ENCODE data around the gene PGA5.
"Not testable (repeated sequence)": the region's sequence is repeated elsewhere in the genome, so short reads cannot be mapped to it uniquely, and the experiment has no call there.

The PGA5 gene

DNA sequence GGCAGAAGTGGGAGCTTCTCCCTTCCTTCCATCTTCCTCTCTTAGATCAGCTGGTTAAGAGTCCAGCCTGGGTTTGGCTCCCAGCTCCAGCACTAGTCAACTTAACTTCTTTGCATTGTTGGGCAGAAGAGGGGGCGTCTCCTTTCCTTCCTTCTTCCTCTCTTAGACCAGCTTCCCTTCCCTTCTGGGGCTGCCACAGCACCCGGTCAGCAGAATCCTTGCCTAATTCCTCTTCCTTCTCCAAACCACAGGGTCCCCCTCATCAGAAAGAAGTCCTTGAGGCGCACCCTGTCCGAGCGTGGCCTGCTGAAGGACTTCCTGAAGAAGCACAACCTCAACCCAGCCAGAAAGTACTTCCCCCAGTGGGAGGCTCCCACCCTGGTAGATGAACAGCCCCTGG, 18.3 kb upstream of the PGA5 start:
- DNase-seq (ENCODE audit: extremely low spot score, insufficient read length, low read depth); FAIRE-seq: not testable (repeated sequence)

DNA sequence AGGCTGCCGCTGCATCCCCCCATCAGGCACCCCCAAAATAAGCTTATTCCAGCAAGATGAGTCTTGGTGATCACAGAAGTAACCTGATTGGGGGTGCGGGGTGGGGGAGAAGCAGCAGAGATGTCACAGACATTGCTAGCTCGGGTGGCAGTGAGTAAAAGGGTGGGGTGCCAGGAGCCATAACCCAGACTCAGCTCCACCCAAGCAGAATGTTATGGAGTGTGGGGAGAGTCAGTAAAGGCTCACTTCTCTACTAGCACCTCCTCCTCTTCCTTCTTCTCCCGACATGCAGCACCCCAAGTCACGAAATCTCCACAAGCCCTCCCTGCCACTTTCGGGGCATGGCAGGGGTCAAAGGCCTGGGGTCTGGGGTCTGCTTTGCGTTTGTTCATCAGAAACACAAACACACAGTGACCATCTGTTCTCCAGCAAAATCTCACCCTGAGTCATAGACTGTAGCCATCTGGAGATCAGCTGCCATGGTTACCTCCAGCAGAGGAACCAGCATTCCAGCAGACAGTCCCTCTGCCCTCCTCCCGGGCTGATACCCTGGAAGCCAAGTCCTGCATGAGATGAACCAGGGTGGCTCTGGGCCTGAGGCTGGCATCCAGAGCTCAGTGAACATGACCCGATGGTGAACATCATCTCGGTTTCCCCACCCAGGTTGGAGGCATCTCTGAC, 14.4 kb upstream of the PGA5 start:
- DNase-seq (ENCODE audit: extremely low spot score, insufficient read length, low read depth); FAIRE-seq: not testable (repeated sequence)

DNA sequence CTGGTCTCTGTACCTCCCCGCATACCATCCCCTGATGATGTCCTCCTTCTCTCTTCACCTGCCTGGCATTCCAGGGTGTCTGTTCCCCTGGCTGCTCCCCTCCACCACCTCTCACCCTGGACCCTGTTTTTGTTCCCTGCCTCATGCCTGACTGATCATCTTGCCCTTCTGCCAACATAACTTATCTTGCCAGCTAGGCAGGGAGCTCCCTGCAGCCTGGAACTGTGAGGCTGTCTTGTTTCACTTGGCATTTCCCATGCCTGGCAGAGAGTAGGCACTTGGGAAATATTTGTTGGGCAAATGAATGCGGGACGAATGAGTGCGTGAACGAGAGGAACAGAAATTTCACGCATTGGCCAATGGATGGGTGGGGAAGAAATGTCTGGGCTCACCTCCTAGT, 11.5 kb upstream of the PGA5 start:
- not testable (repeated sequence) for FAIRE-seq; DNase-seq (ENCODE audit: extremely low spot score, insufficient read length, low read depth)

DNA sequence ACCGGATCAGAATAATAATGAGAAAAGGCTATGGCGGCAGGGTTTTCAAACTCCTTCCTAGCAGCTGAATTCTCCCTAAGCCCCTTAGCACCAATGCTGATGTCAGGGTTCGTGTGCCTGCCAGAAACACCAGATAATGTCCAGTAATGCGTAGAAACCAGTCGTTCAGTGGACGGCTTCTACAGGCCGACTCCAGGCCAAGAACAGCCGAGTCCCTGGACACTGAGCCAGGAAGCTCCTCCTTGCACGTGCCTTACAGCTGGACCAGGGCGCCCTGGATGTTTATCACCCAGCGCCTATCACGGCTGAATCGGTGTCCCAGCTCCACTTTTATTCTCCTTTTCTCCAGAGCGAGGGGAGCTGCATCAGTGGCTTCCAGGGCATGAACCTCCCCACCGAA, 9.9 kb upstream of the PGA5 start:
- not testable (repeated sequence) for FAIRE-seq

DNA sequence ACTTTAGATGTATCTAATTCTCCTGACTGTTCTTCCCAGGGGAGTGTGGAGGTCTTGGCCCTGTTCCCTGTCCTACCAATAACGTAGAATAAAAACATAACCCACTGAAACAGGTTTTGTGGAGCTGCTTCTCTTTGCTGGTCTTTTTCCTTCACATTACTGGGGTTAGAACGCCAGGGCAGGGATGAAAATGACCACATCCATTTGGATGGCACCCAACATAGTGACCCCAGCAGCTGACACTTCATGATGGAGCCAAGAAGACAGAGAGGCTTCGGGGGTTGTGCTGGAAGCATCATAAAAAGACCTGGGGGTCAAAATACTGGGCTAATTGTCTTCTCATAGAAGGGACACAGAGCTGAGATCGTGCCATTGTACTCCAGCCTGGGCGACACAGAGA, 9.4 kb upstream of the PGA5 start:
- not testable (repeated sequence) for FAIRE-seq; DNase-seq (ENCODE audit: extremely low spot score, insufficient read length, low read depth)

More for the DNA sequence above, 9.9 kb upstream of the PGA5 start:
- DNase-seq (ENCODE audit: extremely low spot score, insufficient read length, low read depth): not testable (repeated sequence)

DNA sequence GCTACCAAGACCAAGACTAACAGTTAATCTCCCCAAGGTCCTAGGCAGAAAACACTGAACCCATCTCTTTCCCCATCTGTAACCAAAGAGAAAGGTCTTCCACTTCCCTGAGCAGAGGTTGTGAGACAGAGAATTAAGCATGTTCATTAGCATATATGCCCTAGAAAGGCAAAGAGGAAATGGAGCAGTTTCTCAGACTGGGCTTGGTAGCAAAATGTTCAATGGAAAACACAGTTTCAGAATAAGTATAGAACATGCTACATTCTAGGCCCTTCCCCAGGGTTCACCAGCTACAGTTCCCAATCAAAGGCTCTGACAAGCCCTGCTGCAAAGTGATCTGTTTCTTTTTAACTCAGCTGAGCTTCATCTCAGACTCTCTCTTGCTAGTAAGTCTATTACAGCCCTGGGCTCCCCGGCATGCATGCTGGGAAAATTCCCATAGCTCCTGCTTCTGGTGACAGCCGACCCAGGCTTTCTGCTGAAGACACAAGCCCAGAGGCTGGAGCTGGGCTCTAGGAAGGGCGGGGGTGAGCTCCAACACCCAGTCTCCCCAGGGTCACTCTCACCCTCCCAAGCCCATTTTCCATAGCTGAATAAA, 8.3 kb upstream of the PGA5 start:
- DNase-seq (ENCODE audit: extremely low spot score, insufficient read length, low read depth); FAIRE-seq: not testable (repeated sequence)

DNA sequence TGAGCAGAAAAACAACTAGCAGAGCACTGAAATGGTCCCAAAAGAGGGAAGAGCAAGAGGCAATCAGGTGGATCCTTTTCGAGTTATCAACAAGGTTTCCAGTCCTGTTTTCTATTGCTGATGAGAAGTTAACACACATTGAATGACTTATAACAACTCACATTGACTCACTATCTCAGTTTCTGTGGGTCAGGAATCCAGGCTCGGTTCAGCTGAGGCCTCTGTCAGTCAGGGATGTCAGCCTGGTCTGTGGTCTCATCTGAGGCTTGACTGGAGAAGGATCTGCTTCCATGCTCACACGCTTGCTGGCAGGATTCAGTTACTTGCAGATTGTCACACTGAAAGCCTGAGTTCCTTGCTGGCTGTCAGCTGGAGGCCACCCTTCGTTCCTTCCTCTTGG, 3.8 kb upstream of the PGA5 start:
- not testable (repeated sequence) for FAIRE-seq; DNase-seq (ENCODE audit: extremely low spot score, insufficient read length, low read depth)

DNA sequence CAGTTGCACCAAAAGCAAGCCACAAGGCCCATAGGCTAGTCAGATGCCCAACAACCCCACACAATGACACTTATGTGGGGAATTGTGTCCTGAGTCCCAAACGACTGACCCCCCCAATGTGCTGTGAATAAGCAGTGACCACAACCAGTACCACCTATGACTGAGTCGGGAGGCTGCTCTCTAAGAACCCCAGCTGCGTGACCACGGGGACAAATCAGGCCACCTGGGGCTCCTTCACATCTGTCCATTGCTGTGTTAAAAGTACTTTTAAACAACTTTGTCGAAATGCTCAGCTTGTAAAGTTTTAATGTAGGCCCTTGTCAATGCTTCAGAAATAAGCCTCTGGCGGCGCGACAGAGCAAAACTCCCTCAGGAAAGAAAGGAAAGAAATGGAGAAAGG, 687 bp upstream of the PGA5 start:
- FAIRE-seq; DNase-seq (ENCODE audit: extremely low spot score, insufficient read length, low read depth): not testable (repeated sequence)

DNA sequence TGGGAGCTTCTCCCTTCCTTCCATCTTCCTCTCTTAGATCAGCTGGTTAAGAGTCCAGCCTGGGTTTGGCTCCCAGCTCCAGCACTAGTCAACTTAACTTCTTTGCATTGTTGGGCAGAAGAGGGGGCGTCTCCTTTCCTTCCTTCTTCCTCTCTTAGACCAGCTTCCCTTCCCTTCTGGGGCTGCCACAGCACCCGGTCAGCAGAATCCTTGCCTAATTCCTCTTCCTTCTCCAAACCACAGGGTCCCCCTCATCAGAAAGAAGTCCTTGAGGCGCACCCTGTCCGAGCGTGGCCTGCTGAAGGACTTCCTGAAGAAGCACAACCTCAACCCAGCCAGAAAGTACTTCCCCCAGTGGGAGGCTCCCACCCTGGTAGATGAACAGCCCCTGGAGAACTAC, 551 bp downstream of the PGA5 start:
- DNase-seq (ENCODE audit: extremely low spot score, insufficient read length, low read depth); FAIRE-seq: not testable (repeated sequence)

DNA sequence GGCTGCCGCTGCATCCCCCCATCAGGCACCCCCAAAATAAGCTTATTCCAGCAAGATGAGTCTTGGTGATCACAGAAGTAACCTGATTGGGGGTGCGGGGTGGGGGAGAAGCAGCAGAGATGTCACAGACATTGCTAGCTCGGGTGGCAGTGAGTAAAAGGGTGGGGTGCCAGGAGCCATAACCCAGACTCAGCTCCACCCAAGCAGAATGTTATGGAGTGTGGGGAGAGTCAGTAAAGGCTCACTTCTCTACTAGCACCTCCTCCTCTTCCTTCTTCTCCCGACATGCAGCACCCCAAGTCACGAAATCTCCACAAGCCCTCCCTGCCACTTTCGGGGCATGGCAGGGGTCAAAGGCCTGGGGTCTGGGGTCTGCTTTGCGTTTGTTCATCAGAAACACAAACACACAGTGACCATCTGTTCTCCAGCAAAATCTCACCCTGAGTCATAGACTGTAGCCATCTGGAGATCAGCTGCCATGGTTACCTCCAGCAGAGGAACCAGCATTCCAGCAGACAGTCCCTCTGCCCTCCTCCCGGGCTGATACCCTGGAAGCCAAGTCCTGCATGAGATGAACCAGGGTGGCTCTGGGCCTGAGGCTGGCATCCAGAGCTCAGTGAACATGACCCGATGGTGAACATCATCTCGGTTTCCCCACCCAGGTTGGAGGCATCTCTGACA, 4.4 kb downstream of the PGA5 start:
- FAIRE-seq; DNase-seq (ENCODE audit: extremely low spot score, insufficient read length, low read depth): not testable (repeated sequence)

DNA sequence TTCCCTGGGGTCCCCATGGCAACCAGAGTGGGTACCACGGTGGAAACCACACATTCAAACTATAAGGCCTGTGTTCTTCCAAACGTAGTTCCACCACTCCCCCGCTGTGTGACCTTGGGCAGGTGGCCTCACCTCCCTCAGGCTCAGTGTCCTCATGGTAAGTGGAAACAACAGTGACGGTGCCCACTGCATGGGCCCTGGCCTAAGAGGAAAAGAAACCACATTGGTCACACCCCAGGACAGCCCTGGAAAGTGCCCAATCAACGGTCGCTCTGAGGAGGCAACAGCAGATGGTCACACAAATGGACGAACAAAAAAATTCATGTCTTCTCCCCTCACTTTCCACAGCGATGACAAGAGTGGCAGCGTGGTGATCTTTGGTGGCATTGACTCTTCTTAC, 7.1 kb downstream of the PGA5 start:
- not testable (repeated sequence) for DNase-seq (ENCODE audit: extremely low spot score, insufficient read length, low read depth); FAIRE-seq

DNA sequence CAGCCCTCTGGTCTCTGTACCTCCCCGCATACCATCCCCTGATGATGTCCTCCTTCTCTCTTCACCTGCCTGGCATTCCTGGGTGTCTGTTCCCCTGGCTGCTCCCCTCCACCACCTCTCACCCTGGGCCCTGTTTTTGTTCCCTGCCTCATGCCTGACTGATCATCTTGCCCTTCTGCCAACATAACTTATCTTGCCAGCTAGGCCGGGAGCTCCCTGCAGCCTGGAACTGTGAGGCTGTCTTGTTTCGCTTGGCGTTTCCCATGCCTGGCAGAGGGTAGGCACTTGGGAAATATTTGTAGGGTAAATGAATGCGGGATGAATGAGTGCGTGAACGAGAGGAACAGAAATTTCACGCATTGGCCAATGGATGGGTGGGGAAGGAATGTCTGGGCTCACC, 8.2 kb downstream of the PGA5 start:
- FAIRE-seq; DNase-seq (ENCODE audit: extremely low spot score, insufficient read length, low read depth): not testable (repeated sequence)

DNA sequence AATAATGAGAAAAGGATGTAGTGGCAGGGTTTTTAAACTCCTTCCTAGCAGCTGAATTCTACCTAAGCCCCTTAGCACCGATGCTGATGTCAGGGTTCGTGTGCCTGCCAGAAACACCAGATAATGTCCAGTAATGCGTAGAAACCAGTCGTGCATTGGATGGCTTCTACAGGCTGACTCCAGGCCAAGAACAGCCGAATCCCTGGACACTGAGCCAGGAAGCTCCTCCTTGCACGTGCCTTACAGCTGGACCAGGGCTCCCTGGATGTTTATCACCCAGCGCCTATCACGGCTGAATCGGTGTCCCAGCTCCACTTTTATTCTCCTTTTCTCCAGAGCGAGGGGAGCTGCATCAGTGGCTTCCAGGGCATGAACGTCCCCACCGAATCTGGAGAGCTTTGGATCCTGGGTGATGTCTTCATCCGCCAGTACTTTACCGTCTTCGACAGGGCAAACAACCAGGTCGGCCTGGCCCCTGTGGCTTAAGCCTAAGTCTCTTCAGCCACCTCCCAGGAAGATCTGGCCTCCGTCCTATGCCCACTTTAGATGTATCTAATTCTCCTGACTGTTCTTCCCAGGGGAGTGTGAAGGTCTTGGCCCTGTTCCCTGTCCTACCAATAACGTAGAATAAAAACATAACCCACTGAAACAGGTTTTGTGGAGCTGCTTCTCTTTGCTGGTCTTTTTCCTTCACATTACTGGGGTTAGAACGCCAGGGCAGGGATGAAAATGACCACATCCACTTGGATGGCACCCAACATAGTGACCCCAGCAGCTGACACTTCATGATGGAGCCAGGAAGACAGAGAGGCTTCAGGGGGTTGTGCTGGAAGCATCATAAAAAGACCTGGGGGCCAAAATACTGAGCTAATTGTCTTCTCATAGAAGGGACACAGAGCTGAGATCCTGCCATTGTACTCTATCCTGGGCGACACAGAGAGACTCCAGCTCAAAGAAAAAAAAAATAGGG, 10.1 kb downstream of the PGA5 start:
- not testable (repeated sequence) for FAIRE-seq; DNase-seq (ENCODE audit: extremely low spot score, insufficient read length, low read depth)

DNA sequence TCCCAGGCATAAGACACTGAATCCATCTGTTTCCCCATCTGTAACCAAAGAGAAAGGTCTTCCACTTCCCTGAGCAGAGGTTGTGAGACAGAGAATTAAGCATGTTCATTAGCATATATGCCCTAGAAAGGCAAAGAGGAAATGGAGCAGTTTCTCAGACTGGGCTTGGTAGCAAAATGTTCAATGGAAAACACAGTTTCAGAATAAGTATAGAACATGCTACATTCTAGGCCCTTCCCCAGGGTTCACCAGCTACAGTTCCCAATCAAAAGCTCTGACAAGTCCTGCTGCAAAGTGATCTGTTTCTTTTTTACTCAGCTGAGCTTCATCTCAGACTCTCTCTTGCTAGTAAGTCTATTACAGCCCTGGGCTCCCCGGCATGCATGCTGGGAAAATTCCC, 11.4 kb downstream of the PGA5 start:
- DNase-seq (ENCODE audit: extremely low spot score, insufficient read length, low read depth); FAIRE-seq: not testable (repeated sequence)

DNA sequence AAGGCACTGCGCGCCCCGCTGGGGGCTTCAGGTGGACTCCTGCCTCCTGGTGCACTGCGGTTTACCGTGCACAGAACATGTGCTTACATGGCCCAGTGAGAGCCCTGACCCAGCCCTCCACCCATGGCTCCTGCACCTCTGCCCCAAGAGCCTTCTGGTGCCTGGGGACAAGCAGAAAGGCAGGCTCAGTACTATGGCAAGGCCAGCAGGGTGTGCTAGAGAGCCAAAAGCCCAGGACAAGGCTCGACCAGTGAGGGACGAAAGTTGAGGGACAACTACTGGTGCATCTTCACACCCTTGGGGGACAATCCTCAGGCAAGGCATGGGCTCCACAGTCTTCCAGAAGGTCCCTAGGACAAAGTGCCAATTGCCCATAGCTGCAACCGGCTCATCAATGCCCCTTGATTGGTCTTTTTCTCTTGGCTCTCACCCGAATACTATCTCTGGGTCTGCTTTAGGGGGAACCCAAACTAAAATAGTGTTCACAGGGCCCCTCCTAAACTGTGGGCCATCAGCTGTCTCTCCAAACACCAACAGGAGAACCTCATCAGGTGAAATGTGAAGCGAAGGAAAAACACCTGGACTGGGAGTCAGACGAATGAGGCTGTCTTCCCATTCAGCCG, 13.5 kb downstream of the PGA5 start:
- FAIRE-seq: peak; percentile 82

DNA sequence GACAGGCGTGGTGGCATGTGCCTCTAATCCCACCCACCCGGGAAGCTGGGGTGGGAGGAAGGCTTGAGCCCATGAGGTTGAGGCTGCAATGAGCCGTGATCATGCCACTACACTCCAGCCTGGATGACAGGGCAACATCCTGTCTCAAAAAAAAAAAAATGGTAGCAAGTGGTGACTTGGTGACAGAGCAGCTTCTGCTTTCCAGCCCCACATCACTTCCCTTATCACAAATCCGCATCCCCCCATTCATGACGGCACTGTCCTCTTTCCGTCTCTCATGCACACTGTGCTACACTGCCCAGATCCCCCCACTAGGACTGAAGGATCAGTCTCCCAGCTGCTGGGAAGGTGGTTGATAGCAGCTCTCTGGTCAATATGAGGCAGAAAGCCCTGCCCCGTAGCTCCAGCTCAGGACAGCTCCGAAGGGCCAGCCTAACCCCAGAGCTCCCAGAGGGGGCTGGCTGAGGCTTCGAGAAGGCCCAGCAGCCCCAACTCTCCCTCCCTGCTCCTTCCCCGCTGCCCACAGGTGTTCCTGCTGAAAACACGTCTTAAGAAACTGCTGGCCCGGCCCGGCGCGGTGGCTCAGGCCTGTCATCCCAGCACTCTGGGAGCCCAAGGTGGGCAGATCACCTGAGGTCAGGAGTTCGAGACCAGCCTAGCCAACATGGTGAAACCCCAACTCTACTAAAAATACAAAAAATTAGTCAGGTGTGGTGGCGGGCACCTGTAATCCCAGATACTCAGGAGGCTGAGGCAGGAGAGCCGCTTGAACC, 15.9 kb downstream of the PGA5 start:
- no peak for DNase-seq (ENCODE audit: extremely low spot score, insufficient read length, low read depth)
- FAIRE-seq: no peak

More for the DNA sequence above, 13.5 kb downstream of the PGA5 start:
- DNase-seq (ENCODE audit: extremely low spot score, insufficient read length, low read depth): peak; percentile 81

DNA sequence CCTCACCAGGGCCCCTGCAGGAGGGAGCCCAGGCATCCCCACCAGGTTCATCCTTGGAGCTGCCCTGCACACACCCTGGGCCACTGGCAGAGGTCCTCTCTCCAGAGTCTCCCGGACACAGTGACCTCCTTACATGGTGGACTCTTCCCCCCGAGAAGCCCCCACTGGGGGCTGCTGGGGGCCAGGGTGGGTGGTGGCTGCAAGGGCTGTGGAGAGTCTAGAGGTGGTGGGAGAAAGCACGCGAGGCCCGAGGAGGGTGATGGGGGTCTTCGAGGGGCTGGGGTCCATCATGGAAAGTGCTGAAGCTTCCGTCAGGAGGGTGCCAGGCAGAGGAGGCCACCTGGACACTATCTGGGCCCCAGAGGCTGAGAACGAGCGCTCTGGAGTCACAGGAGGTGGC, 17.6 kb downstream of the PGA5 start:
- DNase-seq (ENCODE audit: extremely low spot score, insufficient read length, low read depth) (no peak), FAIRE-seq (no peak)

DNA sequence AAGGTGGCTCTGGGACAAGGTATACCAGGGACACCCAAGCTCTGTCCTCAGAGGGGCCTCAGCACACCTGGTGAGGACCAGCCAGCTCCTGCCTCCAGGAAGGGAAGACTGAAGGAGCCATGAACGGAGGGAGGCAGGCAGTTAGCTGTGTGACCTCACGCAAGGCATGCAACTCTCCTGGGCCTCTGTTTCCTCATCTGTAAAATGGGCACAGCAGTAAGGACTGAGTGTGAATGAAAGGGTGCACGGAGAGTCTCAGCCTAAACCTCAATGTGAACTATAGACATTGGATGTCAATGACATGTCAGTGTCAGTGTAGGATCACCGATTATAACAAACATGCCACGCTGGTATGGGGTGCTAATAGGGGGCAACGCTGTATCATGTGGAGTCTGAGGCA, 18.4 kb downstream of the PGA5 start:
- no peak for FAIRE-seq
- DNase-seq (ENCODE audit: extremely low spot score, insufficient read length, low read depth): no peak

DNA sequence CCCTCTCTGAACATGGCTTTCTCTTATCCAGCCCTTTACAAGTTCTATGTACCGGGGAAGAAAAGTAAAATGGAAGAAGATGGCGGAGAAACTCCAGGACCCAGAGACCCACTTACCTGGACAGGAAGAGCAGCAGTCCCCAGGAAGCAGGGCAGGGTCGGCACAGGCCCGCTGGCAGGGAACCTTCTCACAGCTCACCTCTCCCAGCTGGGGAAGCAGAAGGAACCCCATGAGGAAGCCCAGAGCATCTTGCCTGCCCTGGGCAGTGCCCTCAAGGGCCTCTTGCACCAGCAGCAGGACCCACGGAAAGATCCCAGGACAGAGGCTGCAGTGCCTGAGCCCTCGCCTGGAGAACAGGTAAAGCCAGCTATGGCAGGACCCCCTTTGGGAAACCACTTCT, 23.4 kb downstream of the PGA5 start:
- no peak for FAIRE-seq

More for the DNA sequence above, 23.4 kb downstream of the PGA5 start:
- DNase-seq (ENCODE audit: extremely low spot score, insufficient read length, low read depth): no peak

Data from GM18507 (cell line).